HG02885 (cell line): ENCODE measurements around the gene AVPR2.

Source experiments
- ATAC-seq: cut with Tn5 transposase; IDR thresholded peaks from one replicate; pipeline ENCODE4 v1.9.1; 2021; ENCODE audit warnings: mild to moderate bottlenecking; ENCODE audit not compliant: unreplicated experiment, poor library complexity

The AVPR2 gene

DNA sequence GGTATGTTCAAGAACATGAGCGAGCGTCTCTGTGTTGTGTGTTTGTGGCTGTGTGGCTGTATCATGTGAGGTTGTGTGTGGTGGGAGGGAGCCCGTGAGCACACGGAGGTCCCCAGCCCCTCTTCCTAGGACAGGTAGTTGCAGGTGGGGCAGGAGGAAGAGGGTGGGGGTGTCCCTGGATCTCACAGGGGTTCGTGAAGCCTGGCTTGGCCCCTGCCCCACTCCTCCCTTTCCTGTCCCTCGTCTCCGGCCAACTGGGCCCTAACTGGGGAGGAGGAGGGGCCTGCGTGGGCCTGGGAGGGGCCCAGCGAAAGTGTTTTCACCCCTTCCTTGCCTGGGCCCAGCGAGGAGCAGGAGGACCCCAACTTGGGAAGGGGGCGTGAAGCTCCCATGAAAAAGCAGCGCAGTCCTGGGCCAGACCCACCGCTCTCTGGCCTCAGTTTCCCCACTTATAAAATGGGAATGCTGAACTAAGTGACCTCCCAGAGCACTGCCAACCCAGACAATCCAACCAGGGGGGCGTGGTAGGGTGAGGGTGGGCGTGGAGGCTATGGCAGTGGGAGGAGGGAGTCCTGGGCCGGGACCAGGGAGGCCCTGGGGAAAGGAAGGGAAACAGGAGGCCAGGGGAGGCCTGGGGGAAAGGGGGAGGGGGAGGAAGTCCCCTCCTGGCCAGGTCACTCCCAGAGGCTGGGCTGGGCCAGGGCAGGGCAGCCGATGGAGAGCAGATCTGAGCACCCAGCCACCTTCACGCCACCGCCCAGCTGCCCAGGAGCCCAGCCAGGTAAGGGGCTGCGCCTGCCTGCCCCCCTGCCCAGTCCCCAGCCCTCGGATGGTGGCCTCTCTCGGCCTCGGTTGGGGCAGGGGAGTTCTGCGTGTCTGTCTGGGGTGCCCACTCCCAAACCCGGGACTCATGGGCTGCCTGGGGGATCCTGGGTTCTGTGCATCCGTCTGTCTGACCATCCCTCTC is at the start of gene AVPR2:
Gene AVPR2 (plus strand): TSS at position 683 of the 967 bp plus-strand sequence. CDS start 473 bp downstream, outside the sequence.
- no peak for ATAC-seq

DNA sequence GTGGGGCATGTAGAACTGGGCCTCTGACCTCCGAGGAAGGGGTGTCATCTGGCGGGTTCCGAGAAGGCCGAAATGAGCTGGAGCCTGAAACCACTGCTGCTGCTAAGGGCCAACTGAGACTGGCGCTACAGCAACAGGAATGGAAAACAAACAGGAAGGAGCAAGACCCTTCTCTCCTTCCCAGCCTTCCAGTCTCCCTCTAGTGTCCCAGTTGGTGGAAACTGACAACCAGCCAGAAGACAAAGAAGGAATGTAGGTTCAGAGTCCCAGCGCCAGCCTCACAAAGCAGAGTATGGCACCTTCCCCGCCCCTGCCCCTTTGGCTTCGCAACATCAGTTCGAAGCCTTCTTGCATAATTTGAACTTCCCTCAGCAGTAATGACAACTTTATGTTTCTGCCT is 49.8 kb upstream of the AVPR2 start:
- ATAC-seq = no peak

DNA sequence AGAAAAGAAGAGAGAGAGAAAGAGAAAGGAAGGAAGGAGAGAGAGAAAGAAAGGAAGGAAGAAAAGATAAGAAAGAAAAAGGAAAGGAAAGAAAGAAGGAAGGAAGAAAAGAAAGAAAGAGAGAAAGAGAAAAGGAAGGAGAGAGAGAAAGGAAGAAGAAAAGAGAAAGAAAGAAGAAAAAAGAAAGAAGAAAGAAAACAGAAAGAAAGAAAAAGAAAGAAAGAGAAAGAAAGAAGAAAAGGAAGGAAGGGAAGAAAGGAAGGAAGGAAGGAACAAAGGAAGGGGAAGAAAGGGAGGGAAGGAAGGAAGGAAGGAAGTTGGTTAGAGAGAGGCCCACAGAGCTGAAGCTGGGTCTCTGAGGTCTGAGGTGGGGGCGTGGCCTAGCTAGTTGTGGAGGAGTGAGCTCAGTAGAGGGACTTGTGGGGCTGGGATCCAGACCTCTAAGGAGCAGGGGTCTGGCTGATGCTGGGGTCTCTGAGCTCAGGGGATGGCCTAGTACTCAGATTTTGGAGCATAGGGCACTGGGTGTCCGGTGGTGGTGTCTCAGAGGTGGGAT is 47.0 kb upstream of the AVPR2 start:
- ATAC-seq = no peak

DNA sequence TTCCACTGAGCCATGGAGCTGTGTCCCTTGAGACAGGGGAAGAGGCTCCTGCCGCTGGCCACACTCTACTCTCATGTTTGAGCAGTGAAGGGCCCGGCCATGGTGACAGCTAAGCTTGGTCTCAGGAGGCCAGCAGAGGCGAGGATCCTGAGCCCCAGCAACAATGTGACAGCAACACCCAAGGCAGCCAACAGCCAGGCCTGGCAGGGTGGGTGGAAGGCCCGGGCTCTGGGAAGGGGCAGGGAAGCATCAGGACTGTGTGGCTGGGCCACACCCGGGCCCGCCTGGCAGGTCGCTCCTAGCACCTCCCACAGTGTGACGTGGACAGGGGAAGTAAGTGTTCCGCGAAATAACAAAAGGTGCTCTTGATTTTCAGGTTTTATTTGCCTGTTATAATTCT is 43.3 kb upstream of the AVPR2 start:
- no peak for ATAC-seq

DNA sequence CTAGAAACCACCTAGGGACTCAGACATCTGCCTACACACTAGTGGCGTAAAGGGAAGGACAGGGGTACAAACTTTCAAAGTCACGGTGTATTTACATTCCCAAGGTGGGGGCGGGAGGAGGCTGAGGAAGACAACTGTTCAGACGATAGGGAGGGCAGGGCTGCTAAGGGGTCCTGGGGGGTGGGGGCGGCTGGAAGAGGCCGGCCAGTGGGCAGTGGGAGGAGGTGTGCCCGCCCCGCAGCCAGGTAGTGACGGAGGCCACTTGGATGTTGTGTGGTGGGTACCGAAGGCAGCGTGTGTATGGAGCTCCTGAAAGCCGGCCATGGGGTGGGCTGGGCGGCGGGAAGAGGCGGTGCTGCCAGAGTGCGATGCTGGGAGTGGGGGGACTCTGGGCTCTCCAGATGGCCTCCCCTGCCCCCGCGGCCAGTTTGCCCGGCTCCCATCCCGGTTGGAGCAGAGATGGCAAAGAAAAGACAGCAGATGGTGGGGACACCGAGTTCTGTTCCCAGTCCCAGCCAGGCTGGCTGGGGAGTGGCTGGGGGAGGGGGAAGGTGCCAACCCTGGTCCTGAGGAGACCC is 42.7 kb upstream of the AVPR2 start:
- ATAC-seq = no peak

DNA sequence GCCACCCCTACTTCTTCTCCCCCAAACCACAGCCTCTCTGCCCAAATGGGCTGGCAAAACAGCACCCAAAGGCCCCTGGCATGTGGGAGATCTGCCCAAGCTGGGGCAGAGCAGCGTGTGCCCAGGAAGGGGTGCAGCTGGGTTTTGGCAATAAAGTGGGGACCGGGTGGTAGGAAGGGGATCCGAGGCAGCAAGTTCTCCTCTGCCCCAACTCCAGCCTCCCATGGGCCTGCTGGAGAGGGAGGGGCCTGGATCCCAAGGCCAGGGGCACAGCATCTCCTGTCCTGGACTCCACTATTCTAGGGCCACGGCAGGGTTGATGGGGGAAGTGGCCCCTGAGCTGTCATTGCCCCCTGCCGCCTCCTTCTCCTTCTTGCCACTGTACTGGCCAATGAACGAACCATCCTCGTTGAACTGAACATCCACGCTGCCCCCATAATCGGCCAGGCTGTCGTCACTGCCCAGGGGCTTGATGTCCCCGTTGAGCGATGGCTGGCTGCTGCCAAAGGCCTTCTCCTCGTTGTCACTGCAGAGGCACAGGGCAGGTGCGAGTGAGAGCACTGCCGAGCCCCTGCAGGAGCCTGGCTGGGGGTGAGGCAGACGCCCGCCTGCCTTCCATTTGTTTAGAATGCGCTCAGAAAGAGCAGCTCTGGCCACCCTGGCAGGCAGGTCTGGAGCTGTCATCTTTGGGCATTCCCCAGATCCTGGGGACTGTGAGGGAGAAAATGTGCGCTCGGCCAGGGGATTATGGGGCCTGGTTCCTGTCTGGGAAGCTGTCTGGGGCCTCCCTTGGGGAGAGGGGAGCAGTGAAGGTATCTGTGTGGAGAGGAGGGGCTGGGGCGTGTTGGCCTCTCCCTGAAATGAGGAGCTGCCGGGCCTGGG is 41.9 kb upstream of the AVPR2 start:
- ATAC-seq = no peak

DNA sequence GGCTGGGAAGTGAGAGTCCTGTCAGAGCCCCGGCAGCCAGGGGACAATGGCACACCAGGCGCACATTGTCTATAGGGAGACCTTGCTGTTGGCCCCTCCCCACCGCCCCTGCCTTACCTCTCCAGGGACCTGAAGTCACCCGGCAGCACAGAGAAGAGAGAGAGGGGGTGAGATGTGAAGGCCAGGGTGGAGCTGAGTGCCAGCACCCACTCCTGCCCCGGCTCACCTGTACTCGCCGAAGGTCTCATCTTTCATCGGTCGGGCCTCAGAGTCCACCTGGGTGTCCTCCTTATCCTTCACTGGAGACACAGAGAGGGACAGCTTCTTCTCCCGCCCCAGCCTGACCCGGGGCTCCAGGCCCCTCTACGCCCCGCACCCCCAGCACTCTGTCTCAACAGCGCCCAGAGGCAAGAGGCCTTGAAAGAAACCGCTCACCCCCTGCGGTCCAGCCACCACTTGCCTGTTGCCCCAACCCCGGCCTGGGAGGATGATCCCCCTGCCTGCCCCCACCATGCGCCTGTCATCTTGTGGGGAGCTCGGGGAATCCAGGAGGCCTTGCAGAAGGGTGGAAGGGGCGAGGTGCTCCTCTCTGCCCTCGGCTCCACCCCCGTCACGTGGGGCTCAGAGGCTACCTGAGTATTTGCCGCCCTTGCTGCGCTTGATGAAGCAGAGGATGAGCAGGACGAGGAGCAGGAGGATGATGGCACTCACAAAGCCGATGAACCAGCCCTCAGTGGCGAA is 41.1 kb upstream of the AVPR2 start:
- ATAC-seq = no peak

DNA sequence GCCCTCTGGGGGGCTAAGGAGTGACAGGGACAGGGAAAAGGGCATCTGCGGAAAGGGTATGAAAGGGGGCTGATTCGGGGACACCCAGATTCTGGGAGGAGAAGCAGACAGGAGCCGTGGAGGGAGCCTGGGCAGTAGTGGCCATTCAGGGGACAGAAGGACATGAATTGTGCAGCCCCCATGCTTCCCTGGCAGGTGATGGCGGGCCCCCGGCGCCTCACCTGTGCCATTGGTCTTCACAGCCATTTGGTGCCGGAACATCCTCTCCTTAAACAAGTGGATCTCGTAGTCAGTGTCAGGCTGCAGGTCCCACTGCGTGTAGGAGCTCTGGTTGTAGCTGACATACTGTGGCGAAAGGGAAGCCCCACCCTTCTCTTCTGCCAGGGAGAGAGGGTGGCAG is 40.4 kb upstream of the AVPR2 start:
- ATAC-seq = no peak

DNA sequence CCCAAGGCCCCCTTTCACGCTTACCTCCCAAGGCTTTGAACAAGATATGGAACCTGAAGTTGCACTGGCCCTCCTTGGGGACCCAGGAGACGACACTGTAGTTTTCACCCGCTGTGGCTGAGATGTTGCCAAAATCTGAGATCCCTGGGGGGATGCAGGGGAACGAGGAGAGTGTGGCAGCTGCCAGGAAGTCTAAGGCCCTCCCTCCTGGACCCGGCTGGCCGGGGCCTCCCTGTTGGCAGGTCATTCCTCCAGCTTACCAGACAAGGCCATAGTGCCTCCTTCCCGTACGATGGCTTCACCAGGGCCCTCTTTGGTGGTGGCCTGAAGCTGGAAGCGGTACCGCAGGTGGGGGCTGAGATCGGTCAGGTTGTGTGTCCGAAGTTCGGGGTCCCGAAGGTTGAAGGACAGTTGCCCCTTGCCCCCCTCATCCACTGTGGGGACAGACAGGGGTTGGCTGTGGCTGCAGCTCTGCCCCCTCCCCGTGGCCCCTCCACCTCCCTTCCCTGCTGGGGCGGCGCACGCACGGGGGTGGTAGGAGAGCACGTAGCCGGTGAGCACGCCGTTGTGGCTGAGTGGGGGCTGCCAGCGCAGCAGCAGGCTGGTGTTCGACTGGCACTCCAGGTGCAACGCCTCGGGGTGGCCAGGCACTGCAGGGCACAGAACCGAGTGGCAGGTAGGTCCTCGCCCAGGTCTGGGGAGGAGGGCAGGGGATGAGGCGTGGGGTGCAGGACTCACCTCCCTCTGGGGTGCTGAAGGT is 39.7 kb upstream of the AVPR2 start:
- ATAC-seq = no peak

DNA sequence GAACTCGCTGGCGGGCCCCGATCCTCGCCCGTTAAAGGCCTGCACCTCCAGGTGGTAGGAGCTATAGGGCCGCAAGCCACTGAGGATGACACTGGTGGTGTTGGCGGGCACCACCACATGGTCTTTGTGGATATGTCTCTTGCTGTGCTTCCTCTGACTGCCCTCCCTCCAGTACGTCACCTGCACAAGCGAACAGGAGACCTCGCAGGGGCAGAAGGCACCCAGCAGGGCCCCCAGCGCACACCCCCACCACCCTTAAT is 39.2 kb upstream of the AVPR2 start:
- ATAC-seq = no peak

DNA sequence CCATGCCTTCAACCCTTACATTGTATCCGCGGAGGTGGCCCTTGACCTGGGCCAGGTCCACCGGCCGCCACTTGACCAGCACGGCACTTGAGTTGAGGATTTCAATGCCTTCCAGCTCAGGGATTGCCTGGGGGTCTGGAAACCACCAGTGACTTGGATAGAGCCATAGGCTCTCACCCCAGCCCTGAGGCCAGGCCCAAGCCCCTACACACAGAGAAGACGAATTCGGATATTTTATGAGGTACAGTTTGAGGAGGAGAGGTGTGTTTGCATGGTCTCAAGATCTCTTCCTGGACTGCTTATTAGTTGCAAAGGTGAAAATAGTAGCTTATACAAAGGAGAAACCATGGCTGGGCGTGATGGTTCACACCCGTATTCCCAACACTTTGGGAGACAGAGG is 38.8 kb upstream of the AVPR2 start:
- ATAC-seq = no peak

DNA sequence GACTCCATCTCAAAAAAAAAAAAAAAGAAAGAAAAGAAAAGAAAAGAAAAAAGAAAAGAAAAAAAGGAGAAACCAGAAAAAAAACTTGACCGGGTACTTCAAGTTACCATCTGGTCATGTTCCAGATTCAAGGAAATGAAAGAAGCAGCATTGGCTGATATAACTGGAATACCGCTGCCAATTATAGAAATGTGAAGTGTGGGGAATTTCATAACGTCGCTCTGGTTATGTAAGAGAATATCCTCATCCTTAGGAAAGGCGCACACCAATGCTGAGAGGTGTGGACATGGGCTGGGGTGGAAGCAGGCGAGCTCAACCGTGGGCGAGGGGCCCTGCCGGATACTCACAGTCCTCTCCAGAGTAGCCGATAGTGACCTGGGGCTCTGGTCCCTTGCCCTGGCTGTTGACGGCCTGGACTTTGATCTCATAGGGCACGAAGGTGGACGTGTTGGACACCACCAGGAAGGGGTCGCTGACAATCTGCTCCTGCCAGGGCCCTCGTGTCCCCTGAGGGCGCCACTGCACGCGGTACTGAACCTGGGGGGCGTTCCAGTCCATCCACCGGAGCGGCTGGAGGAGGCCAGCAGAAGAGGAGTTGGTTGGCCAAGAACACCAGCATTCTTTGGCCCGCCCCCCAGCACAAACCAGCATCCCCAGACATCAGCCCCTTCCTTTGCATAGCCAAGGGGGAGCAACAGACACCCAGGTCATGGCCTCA is 38.0 kb upstream of the AVPR2 start:
- ATAC-seq = no peak

DNA sequence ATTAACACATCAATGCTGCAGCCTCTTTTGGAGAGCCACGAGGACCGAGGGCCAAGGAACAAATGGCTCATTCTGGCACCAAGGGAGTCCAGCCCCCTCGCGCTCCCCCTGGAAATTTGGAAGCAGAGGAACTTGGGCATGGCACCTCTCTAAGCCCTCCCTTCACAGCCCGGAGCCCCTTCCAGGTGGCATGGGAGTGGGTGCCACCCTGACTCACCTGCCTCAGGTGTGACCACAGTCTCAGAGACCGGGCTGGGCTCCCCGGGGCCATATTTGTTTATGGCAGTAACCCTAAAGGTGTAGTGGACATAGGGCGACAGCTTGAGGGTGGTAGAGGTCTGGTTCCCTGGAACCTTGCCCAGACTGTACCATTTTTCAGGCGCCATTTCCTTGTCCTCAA is 37.3 kb upstream of the AVPR2 start:
- ATAC-seq = no peak

DNA sequence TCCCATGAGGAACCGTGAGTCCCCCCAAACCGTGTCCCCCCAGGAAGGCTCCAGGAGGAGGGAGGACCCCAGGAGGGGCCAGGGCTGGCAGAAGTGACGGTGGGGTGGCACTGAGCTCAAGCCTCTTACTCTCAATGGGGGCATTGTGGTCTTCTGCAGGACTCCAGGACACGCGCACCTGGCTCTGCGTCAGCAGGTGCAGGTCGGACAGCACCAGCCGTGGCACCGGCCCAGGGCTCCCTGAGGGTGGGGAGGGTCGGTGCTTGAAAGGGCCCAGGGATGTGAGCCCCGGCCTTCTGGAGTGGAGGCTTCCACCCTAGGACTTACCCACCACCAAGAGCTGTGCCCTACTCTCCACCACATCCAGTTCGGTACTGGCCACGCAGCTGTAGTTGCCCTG is 36.8 kb upstream of the AVPR2 start:
- ATAC-seq = no peak

DNA sequence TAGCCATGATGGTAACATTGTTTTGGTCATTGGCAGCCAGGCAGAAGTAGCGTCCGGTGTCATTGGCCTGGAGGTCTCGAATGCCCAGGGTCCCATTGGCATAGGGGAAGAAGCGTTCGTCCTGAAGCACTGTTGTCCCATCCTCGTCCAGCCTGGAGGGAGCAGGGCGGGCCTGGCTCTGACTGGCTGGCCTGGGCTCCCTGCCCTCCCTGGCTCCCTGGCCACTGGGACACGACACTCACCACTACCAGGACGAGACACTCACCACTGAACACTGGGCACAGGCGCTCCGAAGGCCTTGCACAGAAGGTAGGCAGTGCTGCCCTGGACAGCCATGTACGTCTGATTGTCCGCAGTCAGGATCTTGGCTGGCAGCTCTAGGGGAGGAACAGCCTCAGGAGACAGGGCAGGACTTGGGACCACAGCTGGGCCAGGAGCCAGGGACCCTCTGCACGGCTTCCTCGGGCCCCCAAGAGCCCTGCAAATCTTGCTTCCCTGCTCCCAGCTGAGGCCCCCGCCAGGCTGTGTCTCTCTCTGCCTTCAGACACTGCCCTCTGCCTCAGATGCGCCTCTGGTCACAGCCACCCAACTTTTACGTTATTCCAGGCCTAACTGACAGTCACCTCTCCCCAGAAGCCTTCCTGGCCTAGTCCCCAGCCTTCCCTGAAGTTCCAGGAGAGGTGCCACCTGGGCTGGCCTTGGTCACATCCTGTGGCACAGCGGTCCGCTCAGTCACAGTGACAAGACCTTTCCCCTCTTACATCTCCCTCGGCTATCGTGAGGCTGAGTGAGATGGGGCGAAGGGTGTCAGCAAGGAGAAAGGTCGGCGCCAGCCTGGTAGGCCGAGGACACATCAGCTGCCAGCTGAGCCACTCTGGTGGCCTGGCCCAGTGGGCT is 35.6 kb upstream of the AVPR2 start:
- ATAC-seq = no peak

DNA sequence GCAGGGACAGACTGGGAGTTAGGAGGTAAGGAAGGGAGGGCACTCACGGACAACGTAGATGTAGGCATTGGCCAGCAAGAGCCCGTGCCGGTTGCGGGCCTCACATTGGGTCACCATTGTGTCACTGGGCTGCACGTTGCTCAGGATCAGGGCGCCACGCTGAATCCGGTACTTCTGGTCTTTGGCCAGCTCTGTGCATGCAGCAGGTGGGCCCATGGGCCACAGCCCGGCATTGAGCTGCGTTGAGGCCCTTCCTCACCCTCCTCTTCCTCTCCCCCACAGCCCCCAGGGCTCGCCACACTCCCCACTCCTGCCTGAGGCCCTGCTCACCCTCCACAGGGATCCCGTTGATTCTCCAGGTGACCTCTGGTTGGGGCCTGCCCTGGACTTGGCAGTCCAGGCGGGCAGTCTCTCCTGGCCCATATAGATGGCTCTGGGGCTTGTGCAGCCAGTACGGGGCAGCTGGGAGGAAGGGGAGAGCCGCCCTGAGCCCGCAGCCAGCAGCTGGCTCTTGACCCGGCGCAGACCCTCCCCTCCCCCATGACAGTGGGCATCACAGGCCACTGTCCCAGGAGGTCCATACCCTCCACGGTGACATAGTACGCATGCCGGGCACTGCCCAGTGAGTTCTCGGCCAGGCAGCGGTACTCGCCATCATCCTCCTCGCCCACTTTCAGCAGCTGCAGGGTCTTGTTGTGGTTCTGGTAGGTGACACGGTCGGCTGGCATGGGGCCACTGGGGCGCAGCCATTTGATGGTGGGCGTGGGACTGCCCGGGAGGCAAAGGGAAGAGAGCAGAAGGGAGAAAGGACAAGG is 34.8 kb upstream of the AVPR2 start:
- no peak for ATAC-seq

DNA sequence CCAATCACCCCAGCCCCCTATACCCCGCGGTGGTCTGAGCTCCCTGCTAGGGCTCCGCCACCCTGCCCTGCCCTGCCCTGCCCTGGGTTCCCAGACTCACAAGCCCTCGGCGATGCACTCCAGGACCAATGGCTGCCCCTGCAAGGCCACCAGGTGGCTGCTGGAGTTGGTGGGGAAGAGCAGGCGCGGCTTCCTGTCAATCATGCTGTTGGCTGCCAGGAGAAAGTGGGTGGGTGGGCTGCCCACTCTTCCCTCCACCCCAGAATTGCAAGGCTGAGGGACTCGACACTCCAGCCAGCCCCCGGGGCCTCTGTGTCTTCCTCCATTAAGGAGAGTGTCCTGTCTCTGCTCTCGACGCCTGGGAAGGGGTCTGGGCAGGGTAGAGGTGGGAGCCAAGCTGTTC is 34.2 kb upstream of the AVPR2 start:
- ATAC-seq = no peak
